Right atrium auricular region (tissue), 2 donors: ENCODE measurements around the gene CDC14A. TPM values are rescaled to one million over a fixed set of nuclear protein-coding genes. Genes with fewer than 3 reads are reported as not detected.

Source experiments
- DNase-seq: peaks from one replicate; pipeline ENCODE4 v3.0.0-alpha.2; 2019; ENCODE audit warnings: low spot score
- H3K27ac ChIP-seq, 2 donors: fragments of 200-600 bp; sonication (generic); 1 replicate in 1 of 2; 2 replicates in 1 of 2; pipeline ENCODE4 v1.5.1; 2016 to 2019
- H3K27me3 ChIP-seq, 2 donors: fragments of 200-600 bp; sonication (generic); one replicate each; pipeline versions ENCODE4 v1.5.1 to v1.6.0; 2017 to 2019
- H3K36me3 ChIP-seq: fragments of 200-600 bp; sonication (generic); one replicate; pipeline ENCODE4 v1.5.1; 2016
- H3K4me1 ChIP-seq, 2 donors: fragments of 200-600 bp; sonication (generic); one replicate each; pipeline versions ENCODE4 v1.5.1 to v1.6.0; 2017 to 2019
- H3K4me3 ChIP-seq, 2 donors: fragments of 200-600 bp; sonication (generic); 1 replicate in 1 of 2; 2 replicates in 1 of 2; pipeline ENCODE4 v1.5.1; 2017 to 2019; ENCODE audit warnings: mild to moderate bottlenecking in 1 of 2, moderate library complexity in 1 of 2
- H3K9me3 ChIP-seq, 2 donors: fragments of 200-600 bp; sonication (generic); one replicate each; pipeline ENCODE4 v1.5.1; 2019
- total RNA-seq, 2 donors: library from RNA; depleted of rRNA; stranded (reverse); fragments of >200 nt; gene quantifications; one replicate each; pipeline ENCODE4 v1.1.0, GENCODE V29; 2016
- TF ChIP-seq, protein P1 (sequence below), 2 donors: fragments of 200-600 bp; sonication (generic); IDR thresholded peaks; one replicate each; pipeline ENCODE4 v1.5.1; 2019; ENCODE audit warnings: antibody characterized with exemption in 2 of 2

Gene CDC14A
- total RNA-seq, 2 donors from 2014 or later = 5.3 to 5.5 TPM

DNA sequence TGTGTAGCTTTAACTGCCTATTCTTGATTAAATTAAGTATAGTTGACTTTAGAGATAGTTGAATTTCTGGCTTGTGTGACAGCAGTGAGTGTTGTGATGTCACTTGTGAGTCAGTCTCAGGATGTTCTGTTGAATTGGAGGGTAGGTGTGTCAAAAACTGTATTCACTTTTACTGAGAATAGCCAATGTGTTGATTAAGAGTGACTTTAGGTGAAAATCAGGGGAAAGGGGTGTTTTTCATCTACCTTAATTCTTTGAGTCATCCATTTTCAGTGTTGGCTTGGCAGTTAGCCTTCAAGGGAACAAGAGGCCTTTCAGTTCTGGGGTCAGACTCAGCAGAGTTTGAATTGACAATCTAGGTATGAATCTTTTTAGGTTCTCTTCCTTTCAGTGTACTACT, 75.9 kb downstream of the CDC14A start:
- Histone ChIP-seq H3K4me1 (no peaks in the 10 kb centered on the region), H3K27ac (no peak overlapping the region), H3K9me3 (no peaks in the 10 kb centered on the region), H3K36me3 (peaks cover 10% of the 10 kb centered on the region), H3K27me3 (no peaks in the 10 kb centered on the region), H3K4me3 (no peak overlapping the region)
- DNase-seq = no peak
- TF ChIP-seq, protein P1, sequence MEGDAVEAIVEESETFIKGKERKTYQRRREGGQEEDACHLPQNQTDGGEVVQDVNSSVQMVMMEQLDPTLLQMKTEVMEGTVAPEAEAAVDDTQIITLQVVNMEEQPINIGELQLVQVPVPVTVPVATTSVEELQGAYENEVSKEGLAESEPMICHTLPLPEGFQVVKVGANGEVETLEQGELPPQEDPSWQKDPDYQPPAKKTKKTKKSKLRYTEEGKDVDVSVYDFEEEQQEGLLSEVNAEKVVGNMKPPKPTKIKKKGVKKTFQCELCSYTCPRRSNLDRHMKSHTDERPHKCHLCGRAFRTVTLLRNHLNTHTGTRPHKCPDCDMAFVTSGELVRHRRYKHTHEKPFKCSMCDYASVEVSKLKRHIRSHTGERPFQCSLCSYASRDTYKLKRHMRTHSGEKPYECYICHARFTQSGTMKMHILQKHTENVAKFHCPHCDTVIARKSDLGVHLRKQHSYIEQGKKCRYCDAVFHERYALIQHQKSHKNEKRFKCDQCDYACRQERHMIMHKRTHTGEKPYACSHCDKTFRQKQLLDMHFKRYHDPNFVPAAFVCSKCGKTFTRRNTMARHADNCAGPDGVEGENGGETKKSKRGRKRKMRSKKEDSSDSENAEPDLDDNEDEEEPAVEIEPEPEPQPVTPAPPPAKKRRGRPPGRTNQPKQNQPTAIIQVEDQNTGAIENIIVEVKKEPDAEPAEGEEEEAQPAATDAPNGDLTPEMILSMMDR (IDR thresholded peaks at IDR 0.05) = no peak

DNA sequence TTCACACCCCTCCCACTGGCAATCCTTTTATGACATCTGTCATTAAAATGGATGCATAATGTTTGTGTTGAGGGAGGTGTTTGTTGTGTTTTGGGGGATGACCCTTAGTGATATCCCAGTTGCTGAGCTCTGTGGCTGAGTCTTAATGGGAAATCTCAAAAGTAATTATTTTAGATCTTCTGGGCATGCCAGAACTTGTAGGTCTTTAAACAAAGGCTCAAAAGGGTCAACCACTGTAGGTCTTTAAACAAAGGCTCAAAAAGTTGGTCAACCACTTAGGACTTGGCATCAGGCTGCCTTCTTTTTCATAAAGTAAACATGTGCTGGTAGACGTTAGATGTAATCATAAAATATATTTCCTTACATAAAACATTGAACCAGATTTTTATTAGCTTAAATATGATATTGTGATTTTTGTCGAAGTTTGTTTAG, 78.0 kb downstream of the CDC14A start:
- H3K27ac ChIP-seq = no peak overlapping the region
- TF ChIP-seq, protein P1 (IDR thresholded peaks at IDR 0.05) = no peak
- H3K27me3 ChIP-seq = no peaks in the 10 kb centered on the region
- H3K9me3 ChIP-seq = no peaks in the 10 kb centered on the region
- H3K36me3 ChIP-seq = peaks cover 1% of the 10 kb centered on the region
- no peak for DNase-seq
- no peaks in the 10 kb centered on the region for H3K4me1 ChIP-seq
- no peak overlapping the region for H3K4me3 ChIP-seq

DNA sequence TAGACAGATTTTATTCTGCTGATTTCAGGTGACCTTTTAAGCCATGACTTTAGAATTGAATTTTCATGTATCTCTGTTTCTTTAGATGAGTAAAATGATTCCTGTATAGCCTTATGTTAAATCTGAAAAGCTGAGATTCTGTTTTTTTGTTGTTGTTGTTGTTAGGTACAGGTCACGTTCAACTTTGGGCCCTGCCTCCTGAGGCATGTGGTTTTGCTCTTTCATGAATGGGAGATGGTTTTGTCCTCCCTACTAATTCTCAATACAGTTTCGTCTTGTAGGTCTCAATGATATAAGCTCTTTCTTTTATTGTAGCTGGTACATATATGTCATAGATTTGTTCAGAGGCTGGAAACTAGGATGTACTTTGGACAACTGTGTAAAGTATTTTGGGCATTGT, 79.6 kb downstream of the CDC14A start:
- DNase-seq = no peak
- no peak overlapping the region for H3K4me3 ChIP-seq
- TF ChIP-seq, protein P1 (IDR thresholded peaks at IDR 0.05) = no peak
- no peaks in the 10 kb centered on the region for H3K9me3 ChIP-seq
- no peaks in the 10 kb centered on the region for H3K4me1 ChIP-seq
- H3K27ac ChIP-seq = no peak overlapping the region
- H3K36me3 ChIP-seq = no peaks in the 10 kb centered on the region
- H3K27me3 ChIP-seq = no peaks in the 10 kb centered on the region

DNA sequence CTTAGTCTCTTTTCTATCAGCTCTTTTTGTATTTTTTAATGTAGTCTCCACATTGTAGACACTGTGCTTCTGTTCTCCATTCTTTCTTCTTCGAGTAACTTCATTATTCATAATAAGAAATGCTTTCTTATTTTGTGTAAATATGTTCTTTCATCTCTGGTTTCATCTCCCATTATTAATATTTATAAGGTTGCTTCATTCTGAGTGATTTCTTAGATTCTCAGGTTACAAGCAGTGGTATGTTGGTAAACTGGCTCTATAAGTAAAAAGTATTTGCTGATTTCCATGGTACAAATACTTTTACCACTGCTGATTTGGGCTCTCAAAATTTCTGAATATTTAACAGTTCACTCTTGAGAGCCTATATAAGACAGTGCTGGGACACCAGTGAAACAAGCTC, 81.3 kb downstream of the CDC14A start:
- Histone ChIP-seq H3K27ac (no peak overlapping the region), H3K4me3 (no peak overlapping the region)
- TF ChIP-seq, protein P1 (IDR thresholded peaks at IDR 0.05) = no peak

DNA sequence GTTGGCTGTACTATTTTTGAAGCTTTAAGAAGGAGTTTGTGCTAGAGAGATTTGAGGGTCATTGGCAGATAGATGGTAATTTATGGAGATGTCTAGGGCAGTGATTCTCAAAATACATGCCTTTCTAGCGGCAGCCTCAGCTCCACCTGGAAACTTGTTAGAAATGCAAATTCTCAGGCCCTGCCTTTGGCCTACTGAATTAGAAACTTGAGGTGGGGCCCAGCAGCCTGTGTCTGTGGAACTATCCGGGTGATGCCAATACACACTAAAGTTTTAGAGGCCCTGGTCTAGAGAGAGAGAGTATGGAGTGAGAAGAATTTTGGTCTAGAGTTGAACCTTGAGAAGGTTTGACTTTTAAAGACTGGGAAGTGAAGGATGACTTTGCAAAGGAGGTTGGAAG, 82.5 kb downstream of the CDC14A start:
- H3K27ac ChIP-seq = no peak overlapping the region
- H3K36me3 ChIP-seq = no peaks in the 10 kb centered on the region
- no peak for DNase-seq
- H3K4me3 ChIP-seq = no peak overlapping the region
- H3K27me3 ChIP-seq = no peaks in the 10 kb centered on the region
- H3K9me3 ChIP-seq = no peaks in the 10 kb centered on the region
- peaks cover 0 to 3% of the 10 kb centered on the region in 2 donors for H3K4me1 ChIP-seq
- TF ChIP-seq, protein P1 (IDR thresholded peaks at IDR 0.05) = no peak

More for the DNA sequence above, 81.3 kb downstream of the CDC14A start:
- Histone ChIP-seq H3K36me3 (no peaks in the 10 kb centered on the region), H3K4me1 (no peaks in the 10 kb centered on the region), H3K27me3 (no peaks in the 10 kb centered on the region), H3K9me3 (no peaks in the 10 kb centered on the region)
- DNase-seq = no peak

DNA sequence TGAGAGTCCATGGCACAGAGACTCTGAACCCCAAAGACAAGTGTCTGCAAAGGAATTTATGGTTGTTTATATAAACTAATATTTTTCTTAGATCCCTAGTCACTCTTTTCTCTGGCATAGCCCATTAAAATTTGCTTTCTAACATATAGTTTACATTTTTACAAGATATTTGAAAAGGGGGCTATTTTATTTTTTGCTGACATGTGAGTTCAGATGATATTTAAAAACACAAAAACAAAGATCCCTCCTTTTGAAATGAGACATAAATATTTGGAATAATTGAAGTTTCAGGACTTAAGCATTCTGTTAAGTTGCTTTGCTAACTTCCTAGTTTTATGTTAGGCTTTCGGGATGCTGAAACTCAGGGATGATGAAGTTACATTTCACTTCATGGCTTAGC, 86.1 kb downstream of the CDC14A start:
- no peak for DNase-seq
- H3K27ac ChIP-seq = no peak overlapping the region
- no peak overlapping the region for H3K4me3 ChIP-seq
- no peaks in the 10 kb centered on the region for H3K36me3 ChIP-seq
- no peaks in the 10 kb centered on the region for H3K27me3 ChIP-seq
- H3K9me3 ChIP-seq = no peaks in the 10 kb centered on the region
- peaks cover 0 to 8% of the 10 kb centered on the region in 2 donors for H3K4me1 ChIP-seq
- TF ChIP-seq, protein P1 (IDR thresholded peaks at IDR 0.05) = no peak
